ENCODE data around the gene SV2C. TPM values are rescaled to one million over a fixed set of nuclear protein-coding genes. Genes with fewer than 3 reads are reported as not detected.

SV2C gene
- total RNA-seq, 4 donors from 2014 or later = 0.16 to 2.6 (median 0.30) TPM

DNA sequence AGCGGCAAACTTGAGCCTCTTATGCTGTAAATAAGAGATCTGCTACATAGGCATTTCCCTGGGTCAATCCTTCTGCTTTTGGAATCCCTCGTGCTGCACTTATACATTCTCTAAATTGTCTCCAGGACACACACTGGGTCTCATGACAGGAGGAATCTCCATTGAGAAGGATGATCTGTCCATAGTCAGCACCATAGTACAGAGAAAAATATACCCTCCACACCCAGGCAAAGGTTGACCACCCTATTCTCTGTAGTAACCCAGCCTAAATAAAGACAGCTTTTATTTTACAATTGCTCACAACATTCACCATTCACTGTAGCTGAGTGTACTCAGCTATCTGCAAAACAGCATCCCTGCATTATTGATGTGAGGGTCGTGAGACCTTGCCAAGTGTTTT, 111.2 kb downstream of the SV2C start:
- Histone ChIP-seq H3K27ac (no peak overlapping the region), H3K4me3 (no peak overlapping the region), H3K4me1 (peaks cover 0 to 8% (median 0%) of the 10 kb centered on the region in 4 donors), H3K36me3 (no peaks in the 10 kb centered on the region), H3K27me3 (no peaks in the 10 kb centered on the region), H3K9me3 (no peaks in the 10 kb centered on the region)
- intact Hi-C loops (cut with DNase I; ENCODE audit: low total_unique reads) = no loop called here
- TF ChIP-seq POLR2A (IDR thresholded peaks at IDR 0.05) (no peak), POLR2AphosphoS5 (IDR thresholded peaks at IDR 0.05) (no peak), EP300 (IDR thresholded peaks at IDR 0.05; ENCODE audit: low read depth) (no peak)
- TF ChIP-seq, protein P1, sequence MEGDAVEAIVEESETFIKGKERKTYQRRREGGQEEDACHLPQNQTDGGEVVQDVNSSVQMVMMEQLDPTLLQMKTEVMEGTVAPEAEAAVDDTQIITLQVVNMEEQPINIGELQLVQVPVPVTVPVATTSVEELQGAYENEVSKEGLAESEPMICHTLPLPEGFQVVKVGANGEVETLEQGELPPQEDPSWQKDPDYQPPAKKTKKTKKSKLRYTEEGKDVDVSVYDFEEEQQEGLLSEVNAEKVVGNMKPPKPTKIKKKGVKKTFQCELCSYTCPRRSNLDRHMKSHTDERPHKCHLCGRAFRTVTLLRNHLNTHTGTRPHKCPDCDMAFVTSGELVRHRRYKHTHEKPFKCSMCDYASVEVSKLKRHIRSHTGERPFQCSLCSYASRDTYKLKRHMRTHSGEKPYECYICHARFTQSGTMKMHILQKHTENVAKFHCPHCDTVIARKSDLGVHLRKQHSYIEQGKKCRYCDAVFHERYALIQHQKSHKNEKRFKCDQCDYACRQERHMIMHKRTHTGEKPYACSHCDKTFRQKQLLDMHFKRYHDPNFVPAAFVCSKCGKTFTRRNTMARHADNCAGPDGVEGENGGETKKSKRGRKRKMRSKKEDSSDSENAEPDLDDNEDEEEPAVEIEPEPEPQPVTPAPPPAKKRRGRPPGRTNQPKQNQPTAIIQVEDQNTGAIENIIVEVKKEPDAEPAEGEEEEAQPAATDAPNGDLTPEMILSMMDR (IDR thresholded peaks at IDR 0.05) = no peak
- in situ Hi-C loops (cut with MboI; ENCODE audit: low pct_ligation_motif_present in 1 of 4, low pct_unique_long_range_greater_than_20kb in 1 of 4, low sequenced_read_pairs in 3 of 4) = no loop called here
- 65 to 66% methylated on average over 3 of the region's 3 CpGs for WGBS, 2 donors (ENCODE audit: low coverage in 1 of 2)
- no peak for DNase-seq

DNA sequence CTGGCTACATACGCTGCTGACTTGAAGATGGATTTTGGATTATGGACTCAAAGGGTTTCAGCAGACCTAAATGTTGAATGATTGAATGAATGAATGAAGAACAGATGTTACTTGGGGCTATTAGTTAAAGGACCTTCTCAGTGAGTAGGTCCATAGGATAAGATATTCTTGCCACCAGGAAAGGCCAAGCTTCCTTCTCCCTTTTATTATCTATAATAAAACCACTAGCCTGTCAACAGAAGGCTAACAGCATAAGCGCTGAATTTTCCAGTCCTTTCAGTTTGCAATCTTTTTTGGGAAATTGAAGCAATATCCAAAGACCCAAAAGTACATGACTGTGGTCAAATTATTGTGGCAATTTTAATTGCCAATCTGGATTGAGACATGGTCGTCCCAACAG, 113.3 kb downstream of the SV2C start:
- TF ChIP-seq, protein P1 (IDR thresholded peaks at IDR 0.05) = no peak
- no peak for TF ChIP-seq POLR2A (IDR thresholded peaks at IDR 0.05)
- TF ChIP-seq EP300 (IDR thresholded peaks at IDR 0.05; ENCODE audit: low read depth) = no peak
- no peak for TF ChIP-seq POLR2AphosphoS5 (IDR thresholded peaks at IDR 0.05)

DNA sequence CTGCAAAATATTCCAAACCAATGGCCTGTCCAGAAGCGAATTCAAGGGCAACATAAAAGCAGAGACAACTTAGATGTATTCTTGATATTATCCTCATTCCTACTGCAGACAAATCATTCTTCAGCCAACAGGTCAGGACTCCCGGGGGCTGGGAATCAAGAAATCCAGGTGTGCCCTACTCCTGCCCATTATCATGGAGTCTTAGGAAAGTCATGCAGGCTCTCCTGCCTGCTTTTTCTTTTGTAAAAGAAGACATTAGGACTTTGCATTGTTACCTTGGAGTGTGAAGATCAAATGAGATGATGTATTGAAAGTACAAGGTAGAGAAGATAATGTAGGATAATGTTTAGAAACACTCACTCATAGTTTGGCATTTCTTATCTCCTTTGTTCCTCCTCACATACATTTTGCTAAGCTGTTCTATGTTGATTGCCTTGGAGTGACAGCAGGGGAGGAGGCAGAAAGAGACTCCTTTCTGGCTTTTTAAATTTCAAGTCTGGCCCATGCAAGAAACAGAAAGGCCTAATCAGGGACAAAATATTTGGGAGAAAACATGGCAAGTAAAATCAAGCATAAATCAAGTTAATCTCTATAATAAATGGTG, 113.8 kb downstream of the SV2C start:
- no peak for TF ChIP-seq POLR2AphosphoS5 (IDR thresholded peaks at IDR 0.05)
- no peak for TF ChIP-seq EP300 (IDR thresholded peaks at IDR 0.05; ENCODE audit: low read depth)
- TF ChIP-seq POLR2A (IDR thresholded peaks at IDR 0.05) = no peak
- H3K27me3 ChIP-seq = no peaks in the 10 kb centered on the region
- 90 to 92% methylated on average over 2 of the region's 2 CpGs for WGBS, 2 donors (ENCODE audit: low coverage in 1 of 2)
- no peaks in the 10 kb centered on the region for H3K36me3 ChIP-seq
- no peaks in the 10 kb centered on the region for H3K9me3 ChIP-seq
- no peak overlapping the region for H3K4me3 ChIP-seq
- no peak overlapping the region for H3K27ac ChIP-seq
- intact Hi-C loops (cut with DNase I; ENCODE audit: low total_unique reads) = no loop called here
- in situ Hi-C loops (cut with MboI; ENCODE audit: low pct_ligation_motif_present in 1 of 4, low pct_unique_long_range_greater_than_20kb in 1 of 4, low sequenced_read_pairs in 3 of 4) = no loop called here
- DNase-seq = no peak
- H3K4me1 ChIP-seq = peaks cover 0 to 8% (median 0%) of the 10 kb centered on the region in 4 donors

More for the DNA sequence above, 113.3 kb downstream of the SV2C start:
- 47 to 62% methylated on average over 2 to 3 of the region's 3 CpGs for WGBS, 2 donors (ENCODE audit: low coverage in 1 of 2)
- H3K27me3 ChIP-seq = no peaks in the 10 kb centered on the region
- H3K27ac ChIP-seq = no peak overlapping the region
- in situ Hi-C loops (cut with MboI; ENCODE audit: low pct_ligation_motif_present in 1 of 4, low pct_unique_long_range_greater_than_20kb in 1 of 4, low sequenced_read_pairs in 3 of 4) (no loop called here), intact Hi-C loops (cut with DNase I; ENCODE audit: low total_unique reads) (no loop called here)
- no peaks in the 10 kb centered on the region for H3K36me3 ChIP-seq
- H3K9me3 ChIP-seq = no peaks in the 10 kb centered on the region
- H3K4me1 ChIP-seq = peaks cover 0 to 8% (median 0%) of the 10 kb centered on the region in 4 donors
- no peak for DNase-seq
- H3K4me3 ChIP-seq = no peak overlapping the region

DNA sequence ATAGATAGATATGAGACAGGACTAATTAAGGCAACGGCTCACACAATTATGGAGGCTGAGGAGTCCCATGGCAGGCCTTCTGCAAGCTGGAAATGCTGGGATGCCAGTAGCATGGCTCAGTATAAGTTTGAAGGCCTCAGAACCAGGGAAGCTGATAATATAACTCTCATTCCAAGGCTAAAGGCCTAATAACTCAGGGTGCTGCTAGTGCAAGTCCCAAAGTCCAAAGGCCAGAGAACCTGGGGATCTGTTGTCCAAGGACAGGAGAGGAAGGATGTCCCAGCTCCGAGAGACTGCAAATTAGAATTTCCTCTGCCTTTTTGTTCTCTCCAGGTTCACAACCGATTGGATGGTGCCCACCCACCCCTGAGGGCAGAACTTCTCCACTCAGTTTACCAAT, 114.5 kb downstream of the SV2C start:
- Histone ChIP-seq H3K36me3 (no peaks in the 10 kb centered on the region), H3K4me3 (no peak overlapping the region), H3K27ac (no peak overlapping the region), H3K4me1 (peaks cover 0 to 8% (median 0%) of the 10 kb centered on the region in 4 donors), H3K9me3 (no peaks in the 10 kb centered on the region), H3K27me3 (no peaks in the 10 kb centered on the region)
- in situ Hi-C loops (cut with MboI; ENCODE audit: low pct_ligation_motif_present in 1 of 4, low pct_unique_long_range_greater_than_20kb in 1 of 4, low sequenced_read_pairs in 3 of 4) = no loop called here
- 87 to 93% methylated on average over 3 of the region's 3 CpGs for WGBS, 2 donors (ENCODE audit: low coverage in 1 of 2)
- TF ChIP-seq POLR2A (IDR thresholded peaks at IDR 0.05) (no peak), EP300 (IDR thresholded peaks at IDR 0.05; ENCODE audit: low read depth) (no peak), POLR2AphosphoS5 (IDR thresholded peaks at IDR 0.05) (no peak)
- TF ChIP-seq, protein P1 (IDR thresholded peaks at IDR 0.05) = no peak
- DNase-seq = no peak
- intact Hi-C loops (cut with DNase I; ENCODE audit: low total_unique reads) = no loop called here
